ENCODE results near the gene POLR1F. TPM values are rescaled to one million over a fixed set of nuclear protein-coding genes. Genes with fewer than 3 reads are reported as not detected.

POLR1F gene
- total RNA-seq, 1 experiment from 2014 or later, result 21.1 TPM

DNA sequence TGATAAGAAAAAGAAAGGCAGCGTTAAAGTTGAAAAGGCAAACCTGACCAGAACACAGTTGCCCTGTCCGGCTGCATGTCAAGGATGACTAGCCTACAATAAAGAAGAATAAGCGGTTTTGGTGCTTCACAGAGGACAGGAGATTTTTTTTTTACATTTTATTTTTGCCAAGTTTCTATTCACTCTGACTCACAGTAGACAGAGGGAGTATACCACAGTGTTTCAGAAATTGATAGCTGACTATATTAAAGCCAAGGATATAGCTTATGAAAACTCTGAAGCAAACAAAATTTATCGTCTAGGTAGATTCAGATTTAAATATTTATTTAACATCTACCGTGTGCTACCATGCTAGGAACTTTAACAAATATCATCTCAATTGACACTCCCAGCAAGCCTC is 16.9 kb upstream of the POLR1F start (continued):
- TF ChIP-seq, protein P1, sequence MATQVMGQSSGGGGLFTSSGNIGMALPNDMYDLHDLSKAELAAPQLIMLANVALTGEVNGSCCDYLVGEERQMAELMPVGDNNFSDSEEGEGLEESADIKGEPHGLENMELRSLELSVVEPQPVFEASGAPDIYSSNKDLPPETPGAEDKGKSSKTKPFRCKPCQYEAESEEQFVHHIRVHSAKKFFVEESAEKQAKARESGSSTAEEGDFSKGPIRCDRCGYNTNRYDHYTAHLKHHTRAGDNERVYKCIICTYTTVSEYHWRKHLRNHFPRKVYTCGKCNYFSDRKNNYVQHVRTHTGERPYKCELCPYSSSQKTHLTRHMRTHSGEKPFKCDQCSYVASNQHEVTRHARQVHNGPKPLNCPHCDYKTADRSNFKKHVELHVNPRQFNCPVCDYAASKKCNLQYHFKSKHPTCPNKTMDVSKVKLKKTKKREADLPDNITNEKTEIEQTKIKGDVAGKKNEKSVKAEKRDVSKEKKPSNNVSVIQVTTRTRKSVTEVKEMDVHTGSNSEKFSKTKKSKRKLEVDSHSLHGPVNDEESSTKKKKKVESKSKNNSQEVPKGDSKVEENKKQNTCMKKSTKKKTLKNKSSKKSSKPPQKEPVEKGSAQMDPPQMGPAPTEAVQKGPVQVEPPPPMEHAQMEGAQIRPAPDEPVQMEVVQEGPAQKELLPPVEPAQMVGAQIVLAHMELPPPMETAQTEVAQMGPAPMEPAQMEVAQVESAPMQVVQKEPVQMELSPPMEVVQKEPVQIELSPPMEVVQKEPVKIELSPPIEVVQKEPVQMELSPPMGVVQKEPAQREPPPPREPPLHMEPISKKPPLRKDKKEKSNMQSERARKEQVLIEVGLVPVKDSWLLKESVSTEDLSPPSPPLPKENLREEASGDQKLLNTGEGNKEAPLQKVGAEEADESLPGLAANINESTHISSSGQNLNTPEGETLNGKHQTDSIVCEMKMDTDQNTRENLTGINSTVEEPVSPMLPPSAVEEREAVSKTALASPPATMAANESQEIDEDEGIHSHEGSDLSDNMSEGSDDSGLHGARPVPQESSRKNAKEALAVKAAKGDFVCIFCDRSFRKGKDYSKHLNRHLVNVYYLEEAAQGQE (IDR thresholded peaks at IDR 0.05; ENCODE audit: low read depth), result no peak
- TF ChIP-seq, protein P2, sequence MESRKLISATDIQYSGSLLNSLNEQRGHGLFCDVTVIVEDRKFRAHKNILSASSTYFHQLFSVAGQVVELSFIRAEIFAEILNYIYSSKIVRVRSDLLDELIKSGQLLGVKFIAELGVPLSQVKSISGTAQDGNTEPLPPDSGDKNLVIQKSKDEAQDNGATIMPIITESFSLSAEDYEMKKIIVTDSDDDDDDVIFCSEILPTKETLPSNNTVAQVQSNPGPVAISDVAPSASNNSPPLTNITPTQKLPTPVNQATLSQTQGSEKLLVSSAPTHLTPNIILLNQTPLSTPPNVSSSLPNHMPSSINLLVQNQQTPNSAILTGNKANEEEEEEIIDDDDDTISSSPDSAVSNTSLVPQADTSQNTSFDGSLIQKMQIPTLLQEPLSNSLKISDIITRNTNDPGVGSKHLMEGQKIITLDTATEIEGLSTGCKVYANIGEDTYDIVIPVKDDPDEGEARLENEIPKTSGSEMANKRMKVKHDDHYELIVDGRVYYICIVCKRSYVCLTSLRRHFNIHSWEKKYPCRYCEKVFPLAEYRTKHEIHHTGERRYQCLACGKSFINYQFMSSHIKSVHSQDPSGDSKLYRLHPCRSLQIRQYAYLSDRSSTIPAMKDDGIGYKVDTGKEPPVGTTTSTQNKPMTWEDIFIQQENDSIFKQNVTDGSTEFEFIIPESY (IDR thresholded peaks at IDR 0.05; ENCODE audit: extremely low read depth, insufficient replicate concordance, low read length), result no peak
- TF ChIP-seq SP1 (IDR thresholded peaks at IDR 0.05; ENCODE audit: low read depth), result no peak
- no peak for TF ChIP-seq SIN3A (IDR thresholded peaks at IDR 0.05; ENCODE audit: low read depth)
- TF ChIP-seq YY1 (IDR thresholded peaks at IDR 0.05; ENCODE audit: extremely low read depth, insufficient replicate concordance, low read depth, low read length), result no peak

- Histone ChIP-seq H3K79me2 (ENCODE audit: insufficient read depth, low read length) (no peaks in the 10 kb centered on the region), H3K36me3 (ENCODE audit: control insufficient read depth in 1 of 2, insufficient read depth in 2 of 2, low read length in 2 of 2) (no peaks in the 10 kb centered on the region), H3K4me3 (replicated peaks in 1 of 2; ENCODE audit: low read depth in 1 of 2, low read length in 2 of 2) (no peak overlapping the region), H3K27ac (ENCODE audit: low read depth, low read length) (no peak overlapping the region), H3K4me1 (ENCODE audit: control insufficient read depth in 1 of 2, insufficient read depth in 2 of 2, low read length in 2 of 2) (no peaks in the 10 kb centered on the region), H3K4me2 (ENCODE audit: low read length) (no peak overlapping the region), H3K9me2 (ENCODE audit: insufficient read depth) (no peaks in the 10 kb centered on the region), H3K9me3 (ENCODE audit: control insufficient read depth in 1 of 2, insufficient read depth in 1 of 2, low read depth in 1 of 2, low read length in 2 of 2) (no peaks in the 10 kb centered on the region), H2AFZ (ENCODE audit: low read depth, low read length, poor library complexity, severe bottlenecking) (no peak overlapping the region), H3K9ac (ENCODE audit: low read length) (no peak overlapping the region), H4K20me1 (ENCODE audit: insufficient read depth) (no peaks in the 10 kb centered on the region), H3K27me3 (ENCODE audit: insufficient read depth, low read length) (no peaks in the 10 kb centered on the region)
- ChIA-PET CTCF (interaction anchor here (0.6 to 4.7 kb wide), 2 partner anchors 15 to 883 kb away, joined by 4 to 95 read pairs; no protein-coding TSS in a partner anchor), RAD21 (ENCODE audit: low non-redundant PET in 1 of 2, low total read pairs in 2 of 2, uncharacterized antibody in 2 of 2, unreplicated experiment in 2 of 2) (interaction anchor here in 1 of 2 experiments (1.6 kb wide), 1 partner anchor 883 kb away, joined by 4 read pairs; no protein-coding TSS in a partner anchor), POLR2A (no interaction called here)
- ATAC-seq, result no peak
- DNase-seq (ENCODE audit: low read depth, low spot score), result no peak
- TF ChIP-seq ZFX (IDR thresholded peaks at IDR 0.05) (no peak), POLR2A (IDR thresholded peaks at IDR 0.05; ENCODE audit: borderline replicate concordance, extremely low read depth, insufficient read depth, insufficient read length) (no peak), JUND (IDR thresholded peaks at IDR 0.05) (no peak), EZH2 (IDR thresholded peaks at IDR 0.05) (no peak)
- TF ChIP-seq, protein P2 (IDR thresholded peaks at IDR 0.05; ENCODE audit: extremely low read depth, insufficient replicate concordance, low read length), result no peak
- TF ChIP-seq, protein P3, sequence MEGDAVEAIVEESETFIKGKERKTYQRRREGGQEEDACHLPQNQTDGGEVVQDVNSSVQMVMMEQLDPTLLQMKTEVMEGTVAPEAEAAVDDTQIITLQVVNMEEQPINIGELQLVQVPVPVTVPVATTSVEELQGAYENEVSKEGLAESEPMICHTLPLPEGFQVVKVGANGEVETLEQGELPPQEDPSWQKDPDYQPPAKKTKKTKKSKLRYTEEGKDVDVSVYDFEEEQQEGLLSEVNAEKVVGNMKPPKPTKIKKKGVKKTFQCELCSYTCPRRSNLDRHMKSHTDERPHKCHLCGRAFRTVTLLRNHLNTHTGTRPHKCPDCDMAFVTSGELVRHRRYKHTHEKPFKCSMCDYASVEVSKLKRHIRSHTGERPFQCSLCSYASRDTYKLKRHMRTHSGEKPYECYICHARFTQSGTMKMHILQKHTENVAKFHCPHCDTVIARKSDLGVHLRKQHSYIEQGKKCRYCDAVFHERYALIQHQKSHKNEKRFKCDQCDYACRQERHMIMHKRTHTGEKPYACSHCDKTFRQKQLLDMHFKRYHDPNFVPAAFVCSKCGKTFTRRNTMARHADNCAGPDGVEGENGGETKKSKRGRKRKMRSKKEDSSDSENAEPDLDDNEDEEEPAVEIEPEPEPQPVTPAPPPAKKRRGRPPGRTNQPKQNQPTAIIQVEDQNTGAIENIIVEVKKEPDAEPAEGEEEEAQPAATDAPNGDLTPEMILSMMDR (IDR thresholded peaks at IDR 0.05 in 2 of 3, conservative IDR thresholded peaks at IDR 0.05 in 1 of 3; ENCODE audit: borderline replicate concordance in 1 of 3, insufficient read depth in 1 of 3, low read depth in 2 of 3, low read length in 2 of 3), result no peak
- intact Hi-C loops (cut with micrococcal nuclease), result no loop called here
- BruUV-seq (replicated peaks), result no TSS peak
These were observed 6.7 kb upstream of the POLR1F start for GRCh38 chr7:19715499-19715898.
